Spleen (tissue), 11 donors: ENCODE data around the gene S1PR3. TPM values are rescaled to one million over a fixed set of nuclear protein-coding genes. Genes with fewer than 3 reads are reported as not detected.

Experiments used
- DNase-seq: peaks from one replicate; pipeline ENCODE4 v3.0.0-alpha.2; 2020
- H3K27ac ChIP-seq, 8 donors: fragments of 200-600 bp; sonication (generic) in 7 of 8; 1 replicate in 4 of 8; 2 replicates in 4 of 8; pipeline versions ENCODE4 v1.5.0 to v1.8.0; 2016 to 2021; ENCODE audit warnings: inconsistent platforms in 4 of 8, mild to moderate bottlenecking in 4 of 8, moderate library complexity in 1 of 8
- H3K27me3 ChIP-seq, 7 donors: fragments of 200-600 bp; sonication (generic) in 6 of 7; replicated peaks in 1 of 7; 1 replicate in 4 of 7; 2 replicates in 3 of 7; pipeline versions ENCODE4 v1.5.0 to v1.8.0; 2016 to 2021; ENCODE audit warnings: inconsistent platforms in 3 of 7, mild to moderate bottlenecking in 1 of 7
- H3K36me3 ChIP-seq, 6 donors: fragments of 200-600 bp; sonication (generic) in 5 of 6; 1 replicate in 4 of 6; 2 replicates in 2 of 6; pipeline versions ENCODE4 v1.5.0 to v1.8.0; 2016 to 2021; ENCODE audit warnings: inconsistent platforms in 2 of 6
- H3K4me1 ChIP-seq, 6 donors: fragments of 200-600 bp; sonication (generic) in 5 of 6; 1 replicate in 3 of 6; 2 replicates in 3 of 6; pipeline versions ENCODE4 v1.5.0 to v1.8.0; 2016 to 2021; ENCODE audit warnings: inconsistent platforms in 3 of 6
- H3K4me3 ChIP-seq, 8 donors: fragments of 200-600 bp; sonication (generic) in 7 of 8; 1 replicate in 4 of 8; 2 replicates in 4 of 8; pipeline versions ENCODE4 v1.5.0 to v1.8.0; 2016 to 2021; ENCODE audit warnings: inconsistent platforms in 4 of 8, mild to moderate bottlenecking in 4 of 8, moderate library complexity in 2 of 8
- H3K9me3 ChIP-seq, 8 donors: fragments of 200-600 bp; sonication (generic) in 7 of 8; 1 replicate in 4 of 8; 2 replicates in 4 of 8; pipeline versions ENCODE4 v1.5.0 to v1.8.0; 2016 to 2021; ENCODE audit warnings: inconsistent platforms in 4 of 8
- CTCF ChIP-seq, 11 experiments: fragments of 200-600 bp in 7 of 11; fragments of 450-650 bp in 4 of 11; sonication (generic) in 4 of 11; IDR thresholded peaks in 8 of 11; conservative IDR thresholded peaks in 3 of 11; 1 replicate in 7 of 11; 2 replicates in 4 of 11; pipeline versions ENCODE4 v1.4.0 to v1.8.0; 2016 to 2021; ENCODE audit warnings: antibody characterized with exemption in 11 of 11, inconsistent platforms in 4 of 11, mild to moderate bottlenecking in 1 of 11
- POLR2A ChIP-seq, 3 donors: fragments of 450-650 bp; IDR thresholded peaks; one replicate each; pipeline ENCODE4 v1.5.1; 2017; ENCODE audit warnings: antibody characterized with exemption in 3 of 3, mild to moderate bottlenecking in 1 of 3
- POLR2AphosphoS5 ChIP-seq, 3 donors: sonication (generic); formaldehyde crosslinking; IDR thresholded peaks; one replicate each; pipeline ENCODE4 v1.5.1; 2017; ENCODE audit warnings: antibody characterized with exemption in 3 of 3
- WGBS, 5 donors: extraction: QIAGEN DNeasy Blood & Tissue Kit in 3 of 5; methylation state at CpG; one replicate each; pipeline versions ENCODE4 v1.1.5 to v1.1.7; 2013 to 2018; 5-methylcytosine and 5-hydroxymethylcytosine counted together
- intact Hi-C: fragments of 100-400 bp; cut with DNase I; formaldehyde crosslinking; loops from one replicate; pipeline ENCODE4 v1.15.0; 2023; ENCODE audit warnings: low total_unique reads
- polyA plus RNA-seq, 3 donors: library from polyadenylated mRNA; stranded (reverse); fragments of 200-250 nt; gene quantifications; one replicate each; pipeline ENCODE4 v1.2.1, GENCODE V29; 2013
- total RNA-seq, 7 donors: library from RNA; depleted of rRNA in 3 of 7; stranded (reverse); fragments of >200 nt in 3 of 7; fragmentation: NEBNext Ultra II Directional in 4 of 7; extraction: Animal tissue kit (Norgen Biotek cat#: 25700) in 4 of 7; gene quantifications; one replicate each; pipeline versions ENCODE4 v1.1.0 to v1.2.1, GENCODE V29; 2016 to 2021
- donor health status: healthy with polysubstance abuse.
- donor health status: DM: no; HTN: no; CAD: no; lungs with moderate emphysema.
- donor health status: DM: no; HTN: no; CAD: no.
- donor health status: Bipolar disorder and iron deficiency.
- donor health status: healthy.
- donor health status: DM: no; HTN: no; CAD: no.
- donor health status: DM: yes; HTN: yes; CAD: no.

S1PR3 gene
- total and polyA plus RNA-seq, 10 donors = 6.4 to 50.9 (median 34.3) TPM

GRCh38 chr9:88996046-88996920, 5.0 kb downstream of the S1PR3 start:
- WGBS, 5 donors = 91 to 94% (median 94%) methylated on average over 11 to 14 of the region's 14 CpGs
- TF ChIP-seq POLR2AphosphoS5 (IDR thresholded peaks at IDR 0.05) = peak in 1 of 3 donors; percentile 12
- TF ChIP-seq CTCF (IDR thresholded peaks at IDR 0.05 in 8 of 11, conservative IDR thresholded peaks at IDR 0.05 in 3 of 11) = no peak
- no peaks in the 10 kb centered on the region for H3K9me3 ChIP-seq
- peaks cover 0 to 38% (median 7%) of the 10 kb centered on the region in 7 donors for H3K27me3 ChIP-seq
- peaks cover 0 to 18% (median 0%) of the 10 kb centered on the region in 6 donors for H3K36me3 ChIP-seq
- no peak overlapping the region for H3K27ac ChIP-seq
- intact Hi-C loops = no loop called here
- peaks cover 8 to 91% (median 46%) of the 10 kb centered on the region in 6 donors for H3K4me1 ChIP-seq
- peak overlapping the region in 1 of 8 donors; percentile 80 for H3K4me3 ChIP-seq
- no peak for DNase-seq

- Histone ChIP-seq H3K27ac (no peak overlapping the region), H3K4me3 (no peak overlapping the region), H3K9me3 (no peaks in the 10 kb centered on the region), H3K4me1 (peaks cover 5 to 87% (median 44%) of the 10 kb centered on the region in 6 donors), H3K36me3 (peaks cover 0 to 24% (median 0%) of the 10 kb centered on the region in 6 donors), H3K27me3 (peaks cover 0 to 38% (median 1%) of the 10 kb centered on the region in 7 donors)
- TF ChIP-seq CTCF (IDR thresholded peaks at IDR 0.05 in 8 of 11, conservative IDR thresholded peaks at IDR 0.05 in 3 of 11) (no peak), POLR2AphosphoS5 (IDR thresholded peaks at IDR 0.05) (no peak), POLR2A (IDR thresholded peaks at IDR 0.05) (no peak)
- intact Hi-C loops = no loop called here
- WGBS, 5 donors = 80 to 94% (median 88%) methylated on average over 4 of the region's 4 CpGs
- DNase-seq = no peak
Measured at GRCh38 chr9:88996921-88997235, 5.6 kb downstream of the S1PR3 start.

GRCh38 chr9:88997646-88998045, 6.4 kb downstream of the S1PR3 start:
- H3K27ac ChIP-seq = peak overlapping the region in 4 of 8 donors; percentile 55 to 65 (median 61)
- no peak for TF ChIP-seq POLR2A (IDR thresholded peaks at IDR 0.05)
- TF ChIP-seq POLR2AphosphoS5 (IDR thresholded peaks at IDR 0.05) = peak in 2 of 3 donors; percentile 20 to 39
- no peak for TF ChIP-seq CTCF (IDR thresholded peaks at IDR 0.05 in 8 of 11, conservative IDR thresholded peaks at IDR 0.05 in 3 of 11)
- DNase-seq = no peak
- peaks cover 5 to 80% (median 44%) of the 10 kb centered on the region in 6 donors for H3K4me1 ChIP-seq
- H3K27me3 ChIP-seq = peaks cover 0 to 35% (median 0%) of the 10 kb centered on the region in 7 donors
- H3K9me3 ChIP-seq = no peaks in the 10 kb centered on the region
- H3K4me3 ChIP-seq = no peak overlapping the region
- 78 to 94% (median 87%) methylated on average over 8 of the region's 8 CpGs for WGBS, 5 donors
- intact Hi-C loops = no loop called here
- H3K36me3 ChIP-seq = peaks cover 0 to 32% (median 0%) of the 10 kb centered on the region in 6 donors

GRCh38 chr9:88998503-88998902, 7.2 kb downstream of the S1PR3 start:
- peak overlapping the region in 7 of 8 donors; percentile 39 to 65 (median 55) for H3K27ac ChIP-seq
- peaks cover 0 to 28% (median 0%) of the 10 kb centered on the region in 7 donors for H3K27me3 ChIP-seq
- H3K4me3 ChIP-seq = no peak overlapping the region
- TF ChIP-seq POLR2AphosphoS5 (IDR thresholded peaks at IDR 0.05) (no peak), CTCF (IDR thresholded peaks at IDR 0.05 in 8 of 11, conservative IDR thresholded peaks at IDR 0.05 in 3 of 11) (no peak), POLR2A (IDR thresholded peaks at IDR 0.05) (no peak)
- WGBS, 5 donors = 8 to 21% (median 10%) methylated on average over 2 of the region's 2 CpGs
- H3K4me1 ChIP-seq = peaks cover 5 to 71% (median 41%) of the 10 kb centered on the region in 6 donors
- peaks cover 0 to 41% (median 3%) of the 10 kb centered on the region in 6 donors for H3K36me3 ChIP-seq
- DNase-seq = no peak
- intact Hi-C loops = no loop called here
- no peaks in the 10 kb centered on the region for H3K9me3 ChIP-seq
